Heart right ventricle (tissue), 16 donors: ENCODE measurements around the gene MRAS. TPM values are rescaled to one million over a fixed set of nuclear protein-coding genes. Genes with fewer than 3 reads are reported as not detected.
A peak's percentile ranks its signal among the peaks of the same experiment; 100 is the strongest.

Experiments
- ATAC-seq, 8 donors: fragments of 200-7000 bp; cut with Tn5 transposase; one replicate each; pipeline ENCODE4 v1.9.1; 2020; ENCODE audit warnings: mild to moderate bottlenecking in 8 of 8, moderate library complexity in 8 of 8, moderate number of reproducible peaks in 1 of 8
- DNase-seq, 2 donors: peaks; one replicate each; pipeline ENCODE4 v3.0.0-alpha.2; 2020
- H3K27ac ChIP-seq, 10 donors: fragments of 200-600 bp; sonication (generic) in 2 of 10; one replicate each; pipeline versions ENCODE4 v1.5.0 to v1.8.0; 2020 to 2022; ENCODE audit warnings: mild to moderate bottlenecking in 3 of 10
- H3K27me3 ChIP-seq, 7 donors: fragments of 200-600 bp; one replicate each; pipeline ENCODE4 v1.8.0; 2021 to 2022; ENCODE audit warnings: mild to moderate bottlenecking in 2 of 7
- H3K36me3 ChIP-seq, 9 donors: fragments of 200-600 bp; sonication (generic) in 1 of 9; one replicate each; pipeline versions ENCODE4 v1.5.0 to v1.8.0; 2020 to 2022; ENCODE audit warnings: mild to moderate bottlenecking in 2 of 9
- H3K4me1 ChIP-seq, 9 donors: fragments of 200-600 bp; sonication (generic) in 1 of 9; one replicate each; pipeline versions ENCODE4 v1.5.0 to v1.8.0; 2020 to 2022; ENCODE audit warnings: mild to moderate bottlenecking in 4 of 9
- H3K4me3 ChIP-seq, 10 donors: fragments of 200-600 bp; sonication (generic) in 2 of 10; one replicate each; pipeline versions ENCODE4 v1.5.0 to v1.8.0; 2020 to 2022; ENCODE audit warnings: mild to moderate bottlenecking in 7 of 10, moderate library complexity in 2 of 10
- H3K9me3 ChIP-seq, 11 donors: fragments of 200-600 bp in 10 of 11; sonication (generic) in 2 of 11; one replicate each; pipeline versions ENCODE4 v1.5.0 to v1.8.0; 2013 to 2022; ENCODE audit warnings: mild to moderate bottlenecking in 2 of 11, control low read depth in 1 of 11, moderate library complexity in 1 of 11
- WGBS, 2 donors: extraction: QIAGEN DNeasy Blood & Tissue Kit; methylation state at CpG; one replicate each; pipeline ENCODE4 v1.1.7; 2013; ENCODE audit warnings: inconsistent platforms in 1 of 2; 5-methylcytosine and 5-hydroxymethylcytosine counted together
- intact Hi-C, 10 donors: fragments of 100-400 bp; cut with DNase I; formaldehyde crosslinking; loops; one replicate each; pipeline versions ENCODE4 v1.11.1 to v1.14.2; 2022
- polyA plus RNA-seq, 2 donors: library from polyadenylated mRNA; stranded (reverse); fragments of 200-250 nt; gene quantifications; one replicate each; pipeline ENCODE4 v1.2.3, GENCODE V29; 2013
- total RNA-seq, 10 donors: library from RNA; stranded (reverse); fragmentation: NEBNext Ultra II Directional in 3 of 10; extraction: Animal tissue kit (Norgen Biotek cat#: 25700) in 3 of 10; gene quantifications; one replicate each; pipeline versions ENCODE4 v1.2.1 to v1.2.4, GENCODE V29; 2021 to 2023
- TF ChIP-seq, protein P1 (sequence below), 9 donors: fragments of 200-600 bp; sonication (generic) in 2 of 9; IDR thresholded peaks; one replicate each; pipeline versions ENCODE4 v1.5.0 to v1.8.0; 2021 to 2022; ENCODE audit warnings: antibody characterized with exemption in 9 of 9, mild to moderate bottlenecking in 5 of 9, moderate library complexity in 1 of 9
- donor health status: Arrhythmogenic right ventricular cardiomyopathy.
- donor health status: ischemic (EF 13 %, LVEDD 7.1; RV severe dilation, severe dysfunction).
- donor health status: healthy with polysubstance abuse.
- donor health status: DM: no; HTN: yes; CAD: no.
- donor health status: DM: no; HTN: no; CAD: no.
- donor health status: ischemic (EF 25% LVEDD 6.9; RV normal size, moderate dysfunction).
- donor health status: ischemic (EF 25% LVEDD 5.7; RV mildly dilated, moderate dysfunction).
- donor health status: healthy.
- donor health status: DM: yes; HTN: yes; CAD: no.
- donor health status: Ischemic cardiomyopathy.
- donor health status: ischemic (EF 35%, LVEDD 5.7; RV mildly dilated, moderate dysfunction).
- donor health status: nonischemic (EF 11% LVEDD 7.7; RV severe dilation, severe dysfunction).
- donor health status: DM: yes; HTN: yes; CAD: no.
- donor health status: PGD.
- donor health status: ischemic (EF 29% LVEDD 5.4; RV normal size, mild dysfunction).
- donor health status: nonischemic (EF 23%, LVEDD 6.1; RV moderate dilation, normal function).

The MRAS gene
- total and polyA plus RNA-seq, 12 donors, result 78.6 to 381 (median 256) TPM

- intact Hi-C loops, result loop anchor here in 8 of 10 donors (5.0 to 10.0 kb wide), 5 partner anchors 66 to 263 kb away; partner anchors contain the start of gene CEP70 (in 1 of the 8)
- ATAC-seq, result no peak
- TF ChIP-seq, protein P1, sequence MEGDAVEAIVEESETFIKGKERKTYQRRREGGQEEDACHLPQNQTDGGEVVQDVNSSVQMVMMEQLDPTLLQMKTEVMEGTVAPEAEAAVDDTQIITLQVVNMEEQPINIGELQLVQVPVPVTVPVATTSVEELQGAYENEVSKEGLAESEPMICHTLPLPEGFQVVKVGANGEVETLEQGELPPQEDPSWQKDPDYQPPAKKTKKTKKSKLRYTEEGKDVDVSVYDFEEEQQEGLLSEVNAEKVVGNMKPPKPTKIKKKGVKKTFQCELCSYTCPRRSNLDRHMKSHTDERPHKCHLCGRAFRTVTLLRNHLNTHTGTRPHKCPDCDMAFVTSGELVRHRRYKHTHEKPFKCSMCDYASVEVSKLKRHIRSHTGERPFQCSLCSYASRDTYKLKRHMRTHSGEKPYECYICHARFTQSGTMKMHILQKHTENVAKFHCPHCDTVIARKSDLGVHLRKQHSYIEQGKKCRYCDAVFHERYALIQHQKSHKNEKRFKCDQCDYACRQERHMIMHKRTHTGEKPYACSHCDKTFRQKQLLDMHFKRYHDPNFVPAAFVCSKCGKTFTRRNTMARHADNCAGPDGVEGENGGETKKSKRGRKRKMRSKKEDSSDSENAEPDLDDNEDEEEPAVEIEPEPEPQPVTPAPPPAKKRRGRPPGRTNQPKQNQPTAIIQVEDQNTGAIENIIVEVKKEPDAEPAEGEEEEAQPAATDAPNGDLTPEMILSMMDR (IDR thresholded peaks at IDR 0.05), result peak in 4 of 9 donors; percentile 9 to 35 (median 20)
- no peak overlapping the region for H3K27ac ChIP-seq
- no peaks in the 10 kb centered on the region for H3K36me3 ChIP-seq
- H3K27me3 ChIP-seq, result peaks cover 0 to 6% (median 0%) of the 10 kb centered on the region in 7 donors
- no peaks in the 10 kb centered on the region for H3K9me3 ChIP-seq
- WGBS, 2 donors, result 83 to 93% methylated on average over 6 of the region's 6 CpGs
- H3K4me1 ChIP-seq, result peaks cover 0 to 25% (median 8%) of the 10 kb centered on the region in 9 donors
- H3K4me3 ChIP-seq, result no peak overlapping the region
- no peak for DNase-seq
Observed at GRCh38 chr3:138331143-138331894, 17.1 kb upstream of the MRAS start.

GRCh38 chr3:138332472-138333073, 15.8 kb upstream of the MRAS start:
- DNase-seq, result no peak
- H3K27me3 ChIP-seq, result peaks cover 0 to 6% (median 0%) of the 10 kb centered on the region in 7 donors
- 23 to 27% methylated on average over 4 of the region's 4 CpGs for WGBS, 2 donors
- ATAC-seq, result no peak
- no peaks in the 10 kb centered on the region for H3K36me3 ChIP-seq
- H3K9me3 ChIP-seq, result no peaks in the 10 kb centered on the region
- no peak overlapping the region for H3K4me3 ChIP-seq
- TF ChIP-seq, protein P1 (IDR thresholded peaks at IDR 0.05), result peak; percentile 46 to 76 (median 71)
- intact Hi-C loops, result loop anchor here in 8 of 10 donors (5.0 to 10.0 kb wide), 5 partner anchors 65 to 262 kb away; partner anchors contain the start of gene CEP70 (in 1 of the 8)
- no peak overlapping the region for H3K27ac ChIP-seq
- H3K4me1 ChIP-seq, result peaks cover 0 to 25% (median 8%) of the 10 kb centered on the region in 9 donors

DNA sequence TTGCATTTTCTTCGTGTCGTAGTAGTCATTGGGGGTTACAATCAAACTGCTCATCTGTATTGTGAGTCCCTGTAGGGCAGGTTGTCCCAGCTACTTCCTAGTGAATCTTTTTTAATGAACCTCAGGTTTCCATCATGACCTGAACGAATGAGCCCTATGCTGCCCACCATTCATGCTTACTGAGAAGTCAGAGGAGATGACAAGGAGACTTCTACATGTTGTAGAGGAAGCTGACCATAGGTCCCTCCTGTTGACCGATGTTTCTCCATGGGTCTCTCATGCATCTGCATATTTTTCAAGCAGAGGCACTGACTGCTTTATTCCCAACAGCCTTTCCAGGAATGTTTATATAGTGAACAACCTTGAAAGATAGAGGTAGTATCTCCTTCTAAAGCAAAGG, 13.8 kb upstream of the MRAS start:
- H3K27ac ChIP-seq, result no peak overlapping the region
- DNase-seq (no peak), ATAC-seq (no peak)
- intact Hi-C loops, result loop anchor here in 9 of 10 donors (5.0 to 10.0 kb wide), 6 partner anchors 63 to 260 kb away; partner anchors contain the start of gene CEP70 (in 1 of the 9)
- H3K36me3 ChIP-seq, result no peaks in the 10 kb centered on the region
- H3K4me3 ChIP-seq, result no peak overlapping the region
- H3K4me1 ChIP-seq, result peaks cover 0 to 19% (median 3%) of the 10 kb centered on the region in 9 donors
- no peaks in the 10 kb centered on the region for H3K9me3 ChIP-seq
- WGBS, 2 donors, result 84 to 85% methylated on average over 4 of the region's 4 CpGs
- TF ChIP-seq, protein P1 (IDR thresholded peaks at IDR 0.05), result no peak
- no peaks in the 10 kb centered on the region for H3K27me3 ChIP-seq

DNA sequence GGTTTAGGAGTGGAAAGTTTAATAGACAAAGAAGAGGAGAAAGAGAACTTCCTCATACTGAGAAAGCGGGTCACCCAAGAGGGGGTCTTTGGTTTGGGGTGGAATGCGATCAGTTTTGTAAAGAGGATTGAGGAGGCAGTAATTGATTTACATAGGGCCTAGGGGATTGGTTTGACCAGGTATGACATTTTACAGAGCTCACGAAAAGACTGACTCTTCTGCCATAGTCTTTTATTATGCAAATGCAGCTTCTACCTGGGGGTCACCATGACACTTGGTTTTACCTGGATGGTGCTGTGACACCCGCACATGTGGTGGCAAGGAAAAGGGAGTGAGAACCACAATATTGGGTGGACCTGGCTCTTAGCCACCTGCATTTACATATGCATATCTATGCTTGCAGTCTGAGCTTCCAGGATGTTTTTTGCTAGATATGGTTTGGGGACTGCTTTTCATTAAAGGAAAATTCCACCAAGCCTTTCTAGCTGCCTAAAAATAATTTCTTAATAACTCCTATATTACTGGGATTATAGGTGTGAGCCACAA, 11.9 kb upstream of the MRAS start:
- H3K9me3 ChIP-seq, result no peaks in the 10 kb centered on the region
- intact Hi-C loops, result loop anchor here in 3 of 10 donors (5.0 to 10.0 kb wide), 3 partner anchors 86 to 258 kb away; partner anchors contain the start of gene CEP70 (in 1 of the 3)
- ATAC-seq, result no peak
- H3K4me1 ChIP-seq, result peaks cover 0 to 14% (median 0%) of the 10 kb centered on the region in 9 donors
- H3K36me3 ChIP-seq, result no peaks in the 10 kb centered on the region
- no peaks in the 10 kb centered on the region for H3K27me3 ChIP-seq
- TF ChIP-seq, protein P1 (IDR thresholded peaks at IDR 0.05), result no peak
- no peak overlapping the region for H3K27ac ChIP-seq
- WGBS, 2 donors, result 88 to 90% methylated on average over 4 of the region's 4 CpGs
- H3K4me3 ChIP-seq, result no peak overlapping the region
- DNase-seq, result no peak
